GM23338 (cell line): ENCODE results near the gene FOXC2. TPM values are rescaled to one million over a fixed set of nuclear protein-coding genes. Genes with fewer than 3 reads are reported as not detected.
A peak's percentile ranks its signal among the peaks of the same experiment; 100 is the strongest.

Experiments used
- ATAC-seq: fragments of 200-7000 bp; cut with Tn5 transposase; 3 replicates; pipeline ENCODE4 v1.9.1; 2020
- DNase-seq: peaks from one replicate; pipeline ENCODE4 v3.0.0-alpha.2; 2015; ENCODE audit warnings: low spot score
- H2AFZ ChIP-seq: fragments of 200-600 bp; sonication (generic); 2 replicates; pipeline ENCODE4 v1.8.0; 2016; ENCODE audit warnings: antibody characterized with exemption, mild to moderate bottlenecking, moderate library complexity
- H3F3A ChIP-seq: fragments of 200-600 bp; sonication (generic); replicated peaks from 2 replicates; pipeline ENCODE4 v1.8.0; 2017; ENCODE audit warnings: antibody characterized with exemption, mixed run types, low read depth
- H3K27ac ChIP-seq: fragments of 200-600 bp; sonication (generic); 2 replicates; pipeline ENCODE4 v1.6.1; 2016; ENCODE audit warnings: low read depth
- H3K27me3 ChIP-seq: fragments of 200-600 bp; sonication (generic); 2 replicates; pipeline ENCODE4 v1.8.0; 2016; ENCODE audit warnings: mild to moderate bottlenecking, mixed run types, moderate library complexity; ENCODE audit not compliant: insufficient read depth
- H3K36me3 ChIP-seq: fragments of 200-600 bp; sonication (generic); 2 replicates; pipeline ENCODE4 v1.8.0; 2016; ENCODE audit warnings: mild to moderate bottlenecking; ENCODE audit not compliant: insufficient read depth
- H3K4me1 ChIP-seq: fragments of 200-600 bp; sonication (generic); 2 replicates; pipeline ENCODE4 v1.8.0; 2016; ENCODE audit warnings: mild to moderate bottlenecking, moderate library complexity; ENCODE audit not compliant: insufficient read depth
- H3K4me2 ChIP-seq: fragments of 200-600 bp; sonication (generic); 2 replicates; pipeline ENCODE4 v1.7.1; 2017; ENCODE audit warnings: mixed run types
- H3K4me3 ChIP-seq: fragments of 200-600 bp; sonication (generic); 2 replicates; pipeline ENCODE4 v1.6.1; 2016; ENCODE audit warnings: mixed run types
- H3K79me2 ChIP-seq: fragments of 200-600 bp; sonication (generic); replicated peaks from 2 replicates; pipeline ENCODE4 v1.8.0; 2017; ENCODE audit warnings: mild to moderate bottlenecking; ENCODE audit not compliant: insufficient read depth
- H3K9me2 ChIP-seq: fragments of 200-600 bp; sonication (generic); 2 replicates; pipeline ENCODE4 v1.8.0; 2017; ENCODE audit not compliant: insufficient read depth
- H4K20me1 ChIP-seq: fragments of 200-600 bp; sonication (generic); replicated peaks from 2 replicates; pipeline ENCODE4 v1.8.0; 2017; ENCODE audit warnings: mild to moderate bottlenecking; ENCODE audit not compliant: insufficient read depth
- H3K27ac Mint-ChIP-seq: 2 replicates; pipeline ENCODE4 v1.8.0; 2020; ENCODE audit warnings: inconsistent platforms, mild to moderate bottlenecking, moderate library complexity, mixed read lengths
- H3K27me3 Mint-ChIP-seq: 3 replicates; pipeline ENCODE4 v1.8.0; 2022; ENCODE audit warnings: low read depth, mild to moderate bottlenecking, moderate library complexity, mixed read lengths, inconsistent platforms; ENCODE audit not compliant: insufficient read depth, poor library complexity
- H3K36me3 Mint-ChIP-seq: 3 replicates; pipeline ENCODE4 v1.8.0; 2021; ENCODE audit warnings: low read depth, mild to moderate bottlenecking, inconsistent platforms, moderate library complexity, mixed read lengths
- H3K4me1 Mint-ChIP-seq: 3 replicates; pipeline ENCODE4 v1.8.0; 2020; ENCODE audit warnings: mild to moderate bottlenecking, inconsistent platforms, mixed read lengths
- H3K4me3 Mint-ChIP-seq: 3 replicates; pipeline ENCODE4 v1.8.0; 2021; ENCODE audit warnings: moderate library complexity, mild to moderate bottlenecking, inconsistent platforms, mixed read lengths
- H3K9me3 Mint-ChIP-seq: 3 replicates; pipeline ENCODE4 v1.8.0; 2020; ENCODE audit warnings: moderate library complexity, mild to moderate bottlenecking, inconsistent platforms, mixed read lengths
- CREB1 ChIP-seq: fragments of 250-450 bp; sonication (Bioruptor Pico); IDR thresholded peaks from 2 replicates; pipeline ENCODE4 v1.5.0; 2020; ENCODE audit warnings: low read depth, mild to moderate bottlenecking, moderate library complexity
- EZH2 ChIP-seq: fragments of 200-600 bp; sonication (generic); IDR thresholded peaks from one replicate; pipeline ENCODE4 v1.8.0; 2017; ENCODE audit warnings: antibody characterized with exemption, mild to moderate bottlenecking, low read depth; ENCODE audit not compliant: unreplicated experiment
- EZH2phosphoT487 ChIP-seq: fragments of 200-600 bp; sonication (generic); IDR thresholded peaks from one replicate; pipeline ENCODE4 v1.8.1; 2018; ENCODE audit warnings: antibody characterized with exemption; ENCODE audit not compliant: unreplicated experiment
- NANOG ChIP-seq: IDR thresholded peaks from 2 replicates; pipeline ENCODE4 v1.6.1; 2016; ENCODE audit warnings: antibody characterized with exemption, borderline replicate concordance
- ZNF114 ChIP-seq: fragments of 250-450 bp; sonication (Bioruptor Pico); IDR thresholded peaks from 2 replicates; pipeline ENCODE4 v1.5.0; 2020; ENCODE audit warnings: mild to moderate bottlenecking, moderate library complexity
- ZNF331 ChIP-seq: fragments of 250-450 bp; sonication (Bioruptor Pico); IDR thresholded peaks from 2 replicates; pipeline ENCODE4 v1.5.0; 2020; ENCODE audit warnings: low read depth, mild to moderate bottlenecking, moderate library complexity
- polyA plus RNA-seq: library from polyadenylated mRNA; unstranded; fragments of >200 nt; fragmentation: Nextera tagmentation; extraction: Ambion mirVana; gene quantifications from 2 replicates; pipeline ENCODE4 v1.2.1, GENCODE V29; 2016
- total RNA-seq: library from RNA; depleted of rRNA; stranded (reverse); fragments of >200 nt; shearing (Covaris generic); gene quantifications from 2 replicates; pipeline ENCODE4 v1.2.3, GENCODE V29; 2014
- TF ChIP-seq, protein P1 (sequence below): IDR thresholded peaks from 2 replicates; pipeline ENCODE4 v1.6.1; 2016; ENCODE audit warnings: antibody characterized with exemption
- TF ChIP-seq, protein P2 (sequence below): IDR thresholded peaks from one replicate; pipeline ENCODE4 v1.6.1; 2018; ENCODE audit warnings: antibody characterized with exemption; ENCODE audit not compliant: unreplicated experiment
- TF ChIP-seq, protein P3 (sequence below): fragments of 250-450 bp; sonication (Bioruptor Pico); IDR thresholded peaks from 2 replicates; pipeline ENCODE4 v1.5.0; 2020; ENCODE audit warnings: mild to moderate bottlenecking, moderate library complexity

The FOXC2 gene
- total and polyA plus RNA-seq, 2 experiments from 2014 or later: 0.16 TPM; not detected in 1

DNA sequence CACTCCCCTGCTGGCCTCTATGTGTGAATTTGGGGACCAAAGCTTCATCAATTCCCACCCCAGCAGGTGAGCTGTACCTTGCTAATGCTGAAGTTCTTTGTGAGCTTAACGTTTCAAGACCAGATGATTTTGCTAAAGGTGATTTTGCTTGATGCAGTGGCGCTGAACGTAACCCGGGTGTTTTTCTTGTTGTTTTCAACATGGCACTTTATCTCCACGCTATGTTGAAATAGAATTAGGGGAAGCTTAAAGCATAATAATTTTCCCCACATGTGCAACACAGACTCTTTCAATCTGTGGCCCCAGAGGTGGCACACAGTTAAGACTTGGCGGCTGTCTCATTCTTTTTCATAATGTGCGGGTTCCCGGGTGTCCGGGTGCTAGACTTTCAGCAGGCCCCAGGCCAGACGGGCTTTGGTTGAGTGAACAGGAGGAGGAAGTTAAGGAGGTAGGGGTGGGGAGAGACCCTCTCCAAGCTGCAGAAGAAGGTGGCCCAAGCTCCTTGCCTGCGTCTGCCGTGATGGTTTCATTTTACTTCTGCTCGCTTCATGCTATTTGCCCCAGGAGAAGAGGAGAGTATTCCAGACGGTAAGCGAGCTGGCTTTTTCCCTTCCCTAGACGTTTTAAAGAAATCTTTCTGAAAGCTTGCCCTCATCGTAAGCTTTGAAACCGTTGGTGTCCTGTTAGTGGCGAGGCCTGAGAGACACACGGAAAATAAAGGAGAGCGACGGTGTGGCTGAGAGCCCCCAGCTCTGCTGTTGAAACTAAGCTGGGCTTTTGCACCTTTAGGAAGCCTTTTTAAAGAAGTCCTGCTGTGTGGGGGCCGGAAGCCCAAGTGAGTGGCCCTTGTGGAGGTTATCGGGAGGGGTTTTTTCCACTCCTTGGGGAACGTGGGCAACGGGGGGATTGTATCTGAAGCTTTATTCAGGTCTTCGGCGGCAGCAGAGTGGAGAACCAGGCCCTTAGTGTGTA, 4.2 kb downstream of the FOXC2 start:
- ATAC-seq (no peak), DNase-seq (peak; percentile 47)
- peaks cover 5% of the 10 kb centered on the region for H3F3A ChIP-seq
- TF ChIP-seq ZNF114: no peak
- peak; percentile 92 for TF ChIP-seq EZH2
- TF ChIP-seq, protein P1, sequence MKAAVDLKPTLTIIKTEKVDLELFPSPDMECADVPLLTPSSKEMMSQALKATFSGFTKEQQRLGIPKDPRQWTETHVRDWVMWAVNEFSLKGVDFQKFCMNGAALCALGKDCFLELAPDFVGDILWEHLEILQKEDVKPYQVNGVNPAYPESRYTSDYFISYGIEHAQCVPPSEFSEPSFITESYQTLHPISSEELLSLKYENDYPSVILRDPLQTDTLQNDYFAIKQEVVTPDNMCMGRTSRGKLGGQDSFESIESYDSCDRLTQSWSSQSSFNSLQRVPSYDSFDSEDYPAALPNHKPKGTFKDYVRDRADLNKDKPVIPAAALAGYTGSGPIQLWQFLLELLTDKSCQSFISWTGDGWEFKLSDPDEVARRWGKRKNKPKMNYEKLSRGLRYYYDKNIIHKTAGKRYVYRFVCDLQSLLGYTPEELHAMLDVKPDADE: no peak
- no peak for TF ChIP-seq CREB1 (CRISPR knock-in tag)
- peak overlapping the region; percentile 38; the same call in 1 of the 2 replicates for H3K4me3 ChIP-seq
- H3K79me2 ChIP-seq: no peaks in the 10 kb centered on the region
- H4K20me1 ChIP-seq: peaks cover 22% of the 10 kb centered on the region
- H3K4me2 ChIP-seq: peak overlapping the region; percentile 61
- H3K4me1 Mint-ChIP-seq: peaks cover 61% of the 10 kb centered on the region
- H3K27ac ChIP-seq: no peak overlapping the region
- H2AFZ ChIP-seq: no peak overlapping the region
- H3K4me3 Mint-ChIP-seq: peak overlapping the region; percentile 47; the same call in 2 of the 3 replicates
- peaks cover 72% of the 10 kb centered on the region for H3K4me1 ChIP-seq
- H3K27me3 Mint-ChIP-seq: peaks cover 92% of the 10 kb centered on the region
- no peaks in the 10 kb centered on the region for H3K36me3 Mint-ChIP-seq
- H3K27me3 ChIP-seq: peaks cover 98% of the 10 kb centered on the region
- peaks cover 5% of the 10 kb centered on the region; the same call in 1 of the 3 replicates for H3K9me3 Mint-ChIP-seq
- H3K36me3 ChIP-seq: no peaks in the 10 kb centered on the region
- no peaks in the 10 kb centered on the region for H3K9me2 ChIP-seq
- H3K27ac Mint-ChIP-seq: no peak overlapping the region

DNA sequence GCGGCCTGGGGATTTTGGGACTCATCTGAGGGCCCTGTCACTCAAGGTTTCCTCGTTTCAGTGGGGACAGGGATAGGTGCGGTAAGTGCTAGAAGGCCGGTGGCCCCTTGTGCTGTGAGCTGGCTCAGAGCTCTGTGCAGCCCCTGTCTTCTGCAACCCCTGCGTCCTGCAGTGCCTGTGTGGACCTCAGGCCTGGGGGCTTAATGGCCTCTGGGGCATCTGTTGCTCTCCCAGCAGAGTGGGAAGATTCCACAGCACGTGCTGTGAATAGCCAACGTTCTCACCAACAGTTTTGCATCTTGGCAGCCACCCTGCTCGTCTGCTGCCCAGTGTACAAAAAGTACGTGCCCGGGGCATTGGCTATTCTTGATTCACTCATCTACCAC, 4.9 kb downstream of the FOXC2 start:
- Histone ChIP-seq H2AFZ (no peak overlapping the region), H3K9me2 (no peaks in the 10 kb centered on the region), H3K36me3 (no peaks in the 10 kb centered on the region), H3K4me1 (peaks cover 67% of the 10 kb centered on the region), H3F3A (no peaks in the 10 kb centered on the region; the same call in 1 of the 2 replicates), H3K4me3 (peak overlapping the region; percentile 38; the same call in 1 of the 2 replicates), H4K20me1 (peaks cover 22% of the 10 kb centered on the region), H3K27ac (no peak overlapping the region), H3K79me2 (no peaks in the 10 kb centered on the region), H3K27me3 (peaks cover 98% of the 10 kb centered on the region), H3K4me2 (peak overlapping the region; percentile 61)
- H3K4me3 Mint-ChIP-seq: 0 out of 3 replicates have a peak overlapping the region, but pooled peaks have one; percentile 47
- ATAC-seq: no peak
- H3K27me3 Mint-ChIP-seq: peaks cover 92% of the 10 kb centered on the region
- H3K9me3 Mint-ChIP-seq: peaks cover 5% of the 10 kb centered on the region; the same call in 1 of the 3 replicates
- no peak overlapping the region for H3K27ac Mint-ChIP-seq
- H3K4me1 Mint-ChIP-seq: peaks cover 56% of the 10 kb centered on the region
- H3K36me3 Mint-ChIP-seq: no peaks in the 10 kb centered on the region
- DNase-seq: no peak
- TF ChIP-seq EZH2phosphoT487: no peak
- TF ChIP-seq ZNF331 (CRISPR knock-in tag): no peak
- TF ChIP-seq, protein P2, sequence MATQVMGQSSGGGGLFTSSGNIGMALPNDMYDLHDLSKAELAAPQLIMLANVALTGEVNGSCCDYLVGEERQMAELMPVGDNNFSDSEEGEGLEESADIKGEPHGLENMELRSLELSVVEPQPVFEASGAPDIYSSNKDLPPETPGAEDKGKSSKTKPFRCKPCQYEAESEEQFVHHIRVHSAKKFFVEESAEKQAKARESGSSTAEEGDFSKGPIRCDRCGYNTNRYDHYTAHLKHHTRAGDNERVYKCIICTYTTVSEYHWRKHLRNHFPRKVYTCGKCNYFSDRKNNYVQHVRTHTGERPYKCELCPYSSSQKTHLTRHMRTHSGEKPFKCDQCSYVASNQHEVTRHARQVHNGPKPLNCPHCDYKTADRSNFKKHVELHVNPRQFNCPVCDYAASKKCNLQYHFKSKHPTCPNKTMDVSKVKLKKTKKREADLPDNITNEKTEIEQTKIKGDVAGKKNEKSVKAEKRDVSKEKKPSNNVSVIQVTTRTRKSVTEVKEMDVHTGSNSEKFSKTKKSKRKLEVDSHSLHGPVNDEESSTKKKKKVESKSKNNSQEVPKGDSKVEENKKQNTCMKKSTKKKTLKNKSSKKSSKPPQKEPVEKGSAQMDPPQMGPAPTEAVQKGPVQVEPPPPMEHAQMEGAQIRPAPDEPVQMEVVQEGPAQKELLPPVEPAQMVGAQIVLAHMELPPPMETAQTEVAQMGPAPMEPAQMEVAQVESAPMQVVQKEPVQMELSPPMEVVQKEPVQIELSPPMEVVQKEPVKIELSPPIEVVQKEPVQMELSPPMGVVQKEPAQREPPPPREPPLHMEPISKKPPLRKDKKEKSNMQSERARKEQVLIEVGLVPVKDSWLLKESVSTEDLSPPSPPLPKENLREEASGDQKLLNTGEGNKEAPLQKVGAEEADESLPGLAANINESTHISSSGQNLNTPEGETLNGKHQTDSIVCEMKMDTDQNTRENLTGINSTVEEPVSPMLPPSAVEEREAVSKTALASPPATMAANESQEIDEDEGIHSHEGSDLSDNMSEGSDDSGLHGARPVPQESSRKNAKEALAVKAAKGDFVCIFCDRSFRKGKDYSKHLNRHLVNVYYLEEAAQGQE: no peak
- TF ChIP-seq, protein P3, sequence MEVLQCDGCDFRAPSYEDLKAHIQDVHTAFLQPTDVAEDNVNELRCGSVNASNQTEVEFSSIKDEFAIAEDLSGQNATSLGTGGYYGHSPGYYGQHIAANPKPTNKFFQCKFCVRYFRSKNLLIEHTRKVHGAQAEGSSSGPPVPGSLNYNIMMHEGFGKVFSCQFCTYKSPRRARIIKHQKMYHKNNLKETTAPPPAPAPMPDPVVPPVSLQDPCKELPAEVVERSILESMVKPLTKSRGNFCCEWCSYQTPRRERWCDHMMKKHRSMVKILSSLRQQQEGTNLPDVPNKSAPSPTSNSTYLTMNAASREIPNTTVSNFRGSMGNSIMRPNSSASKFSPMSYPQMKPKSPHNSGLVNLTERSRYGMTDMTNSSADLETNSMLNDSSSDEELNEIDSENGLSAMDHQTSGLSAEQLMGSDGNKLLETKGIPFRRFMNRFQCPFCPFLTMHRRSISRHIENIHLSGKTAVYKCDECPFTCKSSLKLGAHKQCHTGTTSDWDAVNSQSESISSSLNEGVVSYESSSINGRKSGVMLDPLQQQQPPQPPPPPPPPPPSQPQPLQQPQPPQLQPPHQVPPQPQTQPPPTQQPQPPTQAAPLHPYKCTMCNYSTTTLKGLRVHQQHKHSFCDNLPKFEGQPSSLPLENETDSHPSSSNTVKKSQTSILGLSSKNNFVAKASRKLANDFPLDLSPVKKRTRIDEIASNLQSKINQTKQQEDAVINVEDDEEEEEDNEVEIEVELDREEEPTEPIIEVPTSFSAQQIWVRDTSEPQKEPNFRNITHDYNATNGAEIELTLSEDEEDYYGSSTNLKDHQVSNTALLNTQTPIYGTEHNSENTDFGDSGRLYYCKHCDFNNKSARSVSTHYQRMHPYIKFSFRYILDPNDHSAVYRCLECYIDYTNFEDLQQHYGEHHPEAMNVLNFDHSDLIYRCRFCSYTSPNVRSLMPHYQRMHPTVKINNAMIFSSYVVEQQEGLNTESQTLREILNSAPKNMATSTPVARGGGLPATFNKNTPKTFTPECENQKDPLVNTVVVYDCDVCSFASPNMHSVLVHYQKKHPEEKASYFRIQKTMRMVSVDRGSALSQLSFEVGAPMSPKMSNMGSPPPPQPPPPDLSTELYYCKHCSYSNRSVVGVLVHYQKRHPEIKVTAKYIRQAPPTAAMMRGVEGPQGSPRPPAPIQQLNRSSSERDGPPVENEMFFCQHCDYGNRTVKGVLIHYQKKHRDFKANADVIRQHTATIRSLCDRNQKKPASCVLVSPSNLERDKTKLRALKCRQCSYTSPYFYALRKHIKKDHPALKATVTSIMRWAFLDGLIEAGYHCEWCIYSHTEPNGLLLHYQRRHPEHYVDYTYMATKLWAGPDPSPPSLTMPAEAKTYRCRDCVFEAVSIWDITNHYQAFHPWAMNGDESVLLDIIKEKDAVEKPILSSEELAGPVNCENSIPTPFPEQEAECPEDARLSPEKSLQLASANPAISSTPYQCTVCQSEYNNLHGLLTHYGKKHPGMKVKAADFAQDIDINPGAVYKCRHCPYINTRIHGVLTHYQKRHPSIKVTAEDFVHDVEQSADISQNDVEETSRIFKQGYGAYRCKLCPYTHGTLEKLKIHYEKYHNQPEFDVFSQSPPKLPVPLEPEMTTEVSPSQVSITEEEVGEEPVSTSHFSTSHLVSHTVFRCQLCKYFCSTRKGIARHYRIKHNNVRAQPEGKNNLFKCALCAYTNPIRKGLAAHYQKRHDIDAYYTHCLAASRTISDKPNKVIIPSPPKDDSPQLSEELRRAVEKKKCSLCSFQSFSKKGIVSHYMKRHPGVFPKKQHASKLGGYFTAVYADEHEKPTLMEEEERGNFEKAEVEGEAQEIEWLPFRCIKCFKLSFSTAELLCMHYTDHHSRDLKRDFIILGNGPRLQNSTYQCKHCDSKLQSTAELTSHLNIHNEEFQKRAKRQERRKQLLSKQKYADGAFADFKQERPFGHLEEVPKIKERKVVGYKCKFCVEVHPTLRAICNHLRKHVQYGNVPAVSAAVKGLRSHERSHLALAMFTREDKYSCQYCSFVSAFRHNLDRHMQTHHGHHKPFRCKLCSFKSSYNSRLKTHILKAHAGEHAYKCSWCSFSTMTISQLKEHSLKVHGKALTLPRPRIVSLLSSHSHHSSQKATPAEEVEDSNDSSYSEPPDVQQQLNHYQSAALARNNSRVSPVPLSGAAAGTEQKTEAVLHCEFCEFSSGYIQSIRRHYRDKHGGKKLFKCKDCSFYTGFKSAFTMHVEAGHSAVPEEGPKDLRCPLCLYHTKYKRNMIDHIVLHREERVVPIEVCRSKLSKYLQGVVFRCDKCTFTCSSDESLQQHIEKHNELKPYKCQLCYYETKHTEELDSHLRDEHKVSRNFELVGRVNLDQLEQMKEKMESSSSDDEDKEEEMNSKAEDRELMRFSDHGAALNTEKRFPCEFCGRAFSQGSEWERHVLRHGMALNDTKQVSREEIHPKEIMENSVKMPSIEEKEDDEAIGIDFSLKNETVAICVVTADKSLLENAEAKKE: no peak
- no peak for TF ChIP-seq CREB1 (CRISPR knock-in tag)
- no peak for TF ChIP-seq ZNF114
- no peak for TF ChIP-seq NANOG
